ENCODE data around the gene SMG9.
A peak's percentile ranks its signal among the peaks of the same experiment; 100 is the strongest.

SMG9 gene

GRCh38 chr19:43715776-43716175 lies 39.0 kb downstream of the SMG9 start, which contains the start of gene IRGC:
Gene IRGC, plus strand, starts transcription at chr19:43716076. Its CDS starts 2,483 bp downstream, at chr19:43718559.
- H3K9me3 ChIP-seq (ENCODE audit: control insufficient read depth, insufficient read depth, low read length) = no peaks in the 10 kb centered on the region
- H3K4me1 ChIP-seq (ENCODE audit: insufficient read depth, low read length) = no peaks in the 10 kb centered on the region; the same call in 1 of the 2 replicates
- no peaks in the 10 kb centered on the region for H3K36me3 ChIP-seq (ENCODE audit: insufficient read depth, low read length)
- H3K9ac ChIP-seq (ENCODE audit: low read depth, low read length) = no peak within 1 kb of the TSS

GRCh38 chr19:43713208-43713607 lies 41.6 kb downstream of the SMG9 start:
- no peak overlapping the region for H3K9ac ChIP-seq (ENCODE audit: low read depth, low read length)
- no peaks in the 10 kb centered on the region for H3K4me1 ChIP-seq (ENCODE audit: insufficient read depth, low read length)
- H3K36me3 ChIP-seq (ENCODE audit: insufficient read depth, low read length) = no peaks in the 10 kb centered on the region
- peaks cover 5% of the 10 kb centered on the region; the same call in 1 of the 2 replicates for H3K9me3 ChIP-seq (ENCODE audit: control insufficient read depth, insufficient read depth, low read length)

DNA sequence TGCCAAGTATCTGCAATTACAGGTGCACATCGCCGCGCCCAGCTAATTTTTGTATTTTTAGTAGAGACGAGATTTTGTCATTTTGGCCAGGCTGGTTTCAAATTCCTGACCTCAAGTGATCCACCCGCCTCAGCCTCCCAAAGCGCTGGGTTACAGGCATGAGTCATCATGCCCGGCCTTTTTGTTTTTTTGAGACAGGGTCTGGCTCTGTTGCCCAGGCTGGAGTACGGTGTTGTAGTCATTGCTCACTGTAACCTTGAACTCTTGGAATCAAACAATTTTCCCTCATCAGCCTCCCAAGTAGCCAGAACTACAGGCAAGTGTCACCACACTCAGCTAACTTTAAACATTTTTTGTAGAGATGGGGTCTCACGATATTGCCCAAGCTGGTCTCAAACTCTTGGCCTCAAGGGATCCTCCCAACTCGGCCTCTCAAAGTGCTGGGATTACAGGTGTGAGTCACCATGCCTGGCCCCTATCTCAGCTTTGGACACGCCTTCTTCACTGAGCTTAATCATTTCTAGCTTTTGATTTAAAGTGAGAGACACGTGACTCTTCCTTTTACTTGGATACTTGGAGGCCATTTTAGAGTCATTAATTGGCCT lies 42.9 kb downstream of the SMG9 start:
- Histone ChIP-seq H3K36me3 (ENCODE audit: insufficient read depth, low read length) (no peaks in the 10 kb centered on the region), H3K9me3 (ENCODE audit: control insufficient read depth, insufficient read depth, low read length) (peaks cover 5% of the 10 kb centered on the region; the same call in 1 of the 2 replicates), H3K4me1 (ENCODE audit: insufficient read depth, low read length) (no peaks in the 10 kb centered on the region), H3K9ac (ENCODE audit: low read depth, low read length) (no peak overlapping the region)

- Histone ChIP-seq H3K9me3 (ENCODE audit: control insufficient read depth, insufficient read depth, low read length) (peaks cover 5% of the 10 kb centered on the region; the same call in 1 of the 2 replicates), H3K4me1 (ENCODE audit: insufficient read depth, low read length) (peaks cover 4% of the 10 kb centered on the region; the same call in 1 of the 2 replicates), H3K9ac (ENCODE audit: low read depth, low read length) (no peak overlapping the region), H3K36me3 (ENCODE audit: insufficient read depth, low read length) (no peaks in the 10 kb centered on the region)
Measured at GRCh38 chr19:43708716-43709115, 46.0 kb downstream of the SMG9 start.

DNA sequence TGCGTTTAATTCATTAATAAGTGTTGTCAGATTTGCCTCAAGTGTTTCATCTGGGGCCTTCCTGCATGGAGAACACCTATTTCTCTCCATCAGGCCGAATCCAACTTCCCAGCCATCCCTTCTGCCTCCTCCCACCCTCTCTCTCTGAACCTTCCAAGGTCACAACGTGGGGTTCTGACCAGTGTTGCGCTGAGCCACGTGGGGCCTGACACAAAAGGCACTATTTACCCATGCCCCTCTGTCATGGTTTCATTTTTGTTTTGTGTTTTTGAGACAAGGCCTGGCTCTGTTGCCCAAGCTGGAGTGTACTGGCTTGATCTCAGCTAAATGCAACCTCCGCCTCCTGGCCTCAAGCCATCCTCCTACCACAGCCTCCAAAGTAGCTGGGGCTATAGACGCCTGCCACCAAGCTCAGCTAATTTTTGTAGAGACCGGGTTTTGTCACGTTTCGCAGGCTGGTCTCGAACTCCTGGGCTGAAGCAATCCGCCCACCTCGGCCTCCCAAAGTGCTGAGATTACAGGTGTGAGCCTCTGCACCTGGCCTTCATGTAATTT lies 47.5 kb downstream of the SMG9 start:
- peaks cover 5% of the 10 kb centered on the region; the same call in 1 of the 2 replicates for H3K9me3 ChIP-seq (ENCODE audit: control insufficient read depth, insufficient read depth, low read length)
- no peak overlapping the region for H3K9ac ChIP-seq (ENCODE audit: low read depth, low read length)
- H3K4me1 ChIP-seq (ENCODE audit: insufficient read depth, low read length) = peaks cover 8% of the 10 kb centered on the region; the same call in 1 of the 2 replicates
- no peaks in the 10 kb centered on the region for H3K36me3 ChIP-seq (ENCODE audit: insufficient read depth, low read length)

- Histone ChIP-seq H3K9ac (ENCODE audit: low read depth, low read length) (no peak overlapping the region), H3K9me3 (ENCODE audit: control insufficient read depth, insufficient read depth, low read length) (peaks cover 5% of the 10 kb centered on the region; the same call in 1 of the 2 replicates), H3K36me3 (ENCODE audit: insufficient read depth, low read length) (no peaks in the 10 kb centered on the region), H3K4me1 (ENCODE audit: insufficient read depth, low read length) (peaks cover 8% of the 10 kb centered on the region; the same call in 1 of the 2 replicates)
Measured at GRCh38 chr19:43705729-43706128, 49.0 kb downstream of the SMG9 start.

DNA sequence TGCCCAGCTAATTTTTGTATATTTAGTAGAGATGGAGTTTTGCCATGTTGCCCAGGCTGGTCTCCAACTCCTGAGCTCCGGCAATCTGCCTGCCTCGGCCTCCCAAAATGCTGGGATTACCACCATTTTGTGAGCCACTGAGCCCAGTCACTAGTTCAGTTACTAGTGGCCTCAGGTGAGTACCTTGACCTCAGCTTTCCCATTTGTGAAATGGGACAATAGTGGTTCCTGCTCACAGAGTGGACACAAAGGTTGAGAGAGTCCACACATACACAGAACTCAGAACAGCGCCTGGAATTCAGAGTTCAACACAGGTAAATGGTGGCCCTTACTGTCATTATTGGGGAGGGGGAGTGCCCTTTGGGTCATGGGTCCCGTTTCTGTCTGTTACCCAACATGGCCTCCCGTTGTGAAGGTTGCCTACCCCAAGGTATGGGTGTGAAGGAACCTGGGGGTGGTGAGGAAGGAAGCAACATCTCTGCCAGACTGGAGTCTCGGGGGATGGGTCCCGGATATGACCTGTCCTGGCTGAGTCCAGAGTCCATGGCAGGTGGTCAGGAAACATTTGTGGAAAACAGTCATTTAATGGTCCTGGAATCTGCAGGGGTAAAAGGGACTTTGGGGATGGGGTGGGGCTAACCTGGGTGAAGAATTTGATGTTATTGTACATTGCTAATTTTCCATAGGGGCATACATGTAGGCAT lies 50.6 kb downstream of the SMG9 start:
- Histone ChIP-seq H3K9me3 (ENCODE audit: control insufficient read depth, insufficient read depth, low read length) (peaks cover 5% of the 10 kb centered on the region; the same call in 1 of the 2 replicates), H3K36me3 (ENCODE audit: insufficient read depth, low read length) (no peaks in the 10 kb centered on the region), H3K4me1 (ENCODE audit: insufficient read depth, low read length) (peaks cover 11% of the 10 kb centered on the region; the same call in 1 of the 2 replicates), H3K9ac (ENCODE audit: low read depth, low read length) (no peak overlapping the region)

DNA sequence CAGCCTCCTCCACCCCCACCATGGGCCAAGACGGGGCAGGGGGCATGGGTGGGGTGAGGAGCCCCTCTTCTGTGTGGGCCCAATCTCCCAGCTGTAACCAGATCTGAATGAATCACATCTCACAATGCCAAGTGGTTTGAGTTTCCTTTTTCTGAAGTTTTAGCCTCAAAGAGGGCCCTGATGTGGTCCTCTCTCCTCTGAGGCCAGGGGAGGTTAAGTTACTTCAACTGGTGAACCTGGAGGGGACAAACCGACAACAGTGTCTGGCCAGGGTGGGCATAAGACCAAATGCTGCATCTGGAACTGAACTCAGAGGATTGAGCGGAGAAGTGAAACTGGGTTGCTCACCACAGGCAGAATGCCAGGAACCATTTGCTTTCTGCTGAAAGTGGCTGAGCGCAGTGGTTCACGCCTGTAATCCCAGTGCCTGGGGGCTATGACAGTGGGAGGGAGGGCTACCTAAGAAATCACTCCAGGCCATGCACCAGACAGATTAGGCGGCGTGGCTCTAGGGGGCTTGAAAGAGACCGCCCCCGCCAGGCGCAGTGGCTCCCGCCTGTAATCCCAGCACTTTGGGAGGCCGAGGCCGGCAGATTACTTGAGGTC lies 54.3 kb downstream of the SMG9 start:
- Histone ChIP-seq H3K9me3 (ENCODE audit: control insufficient read depth, insufficient read depth, low read length) (no peaks in the 10 kb centered on the region), H3K36me3 (ENCODE audit: insufficient read depth, low read length) (no peaks in the 10 kb centered on the region), H3K9ac (ENCODE audit: low read depth, low read length) (no peak overlapping the region), H3K4me1 (ENCODE audit: insufficient read depth, low read length) (peaks cover 11% of the 10 kb centered on the region; the same call in 1 of the 2 replicates)

DNA sequence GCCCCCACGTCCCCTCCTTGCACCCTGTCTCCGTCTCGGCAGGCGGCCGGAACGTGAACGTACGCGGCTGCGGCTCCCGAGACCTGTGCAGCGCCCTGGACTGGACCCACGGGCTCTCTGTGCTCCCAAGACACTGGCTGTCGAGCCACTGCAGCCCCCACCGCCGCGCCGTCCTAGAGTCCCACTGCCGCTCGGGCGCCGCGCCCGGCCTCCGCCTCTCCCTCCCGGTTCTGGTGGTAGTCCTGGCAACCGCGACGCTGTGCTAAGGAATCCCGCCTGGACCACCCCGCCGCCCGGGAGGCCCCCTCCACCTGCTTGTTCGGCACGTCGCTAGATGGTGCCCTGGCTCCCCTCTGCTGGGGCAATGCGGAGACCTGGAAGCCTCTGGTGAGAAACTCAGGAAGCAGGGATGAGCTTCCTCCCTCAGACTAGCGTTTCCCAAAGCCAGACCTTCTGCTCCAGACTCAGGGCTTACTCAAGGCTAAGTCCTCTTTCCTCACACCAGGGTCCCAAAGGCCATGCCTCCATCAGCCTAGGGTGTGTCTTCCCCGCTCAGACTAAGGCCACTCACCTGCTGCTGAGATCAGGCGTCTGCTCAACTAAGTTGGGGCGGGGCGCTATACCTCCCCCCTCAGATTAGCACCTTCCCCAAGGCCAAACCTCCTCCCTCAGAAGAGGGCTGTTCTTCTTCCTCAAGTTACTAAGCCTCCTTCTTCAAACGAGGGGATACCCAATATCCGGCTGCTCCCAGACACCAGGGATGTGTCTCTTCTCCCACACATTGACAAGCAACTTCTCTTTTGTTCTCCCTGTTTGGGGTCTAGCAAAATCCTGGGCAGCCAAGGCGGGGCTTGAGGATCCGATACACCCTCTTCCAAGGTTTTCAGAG lies 55.0 kb downstream of the SMG9 start:
- Histone ChIP-seq H3K9me3 (ENCODE audit: control insufficient read depth, insufficient read depth, low read length) (no peaks in the 10 kb centered on the region), H3K36me3 (ENCODE audit: insufficient read depth, low read length) (no peaks in the 10 kb centered on the region), H3K9ac (ENCODE audit: low read depth, low read length) (peak overlapping the region; percentile 48; the same call in 1 of the 2 replicates), H3K4me1 (ENCODE audit: insufficient read depth, low read length) (peaks cover 11% of the 10 kb centered on the region; the same call in 1 of the 2 replicates)

GRCh38 chr19:43697295-43697694 lies 57.5 kb downstream of the SMG9 start:
- H3K4me1 ChIP-seq (ENCODE audit: insufficient read depth, low read length) = peaks cover 3% of the 10 kb centered on the region; the same call in 1 of the 2 replicates
- no peaks in the 10 kb centered on the region for H3K36me3 ChIP-seq (ENCODE audit: insufficient read depth, low read length)
- H3K9me3 ChIP-seq (ENCODE audit: control insufficient read depth, insufficient read depth, low read length) = no peaks in the 10 kb centered on the region
- no peak overlapping the region for H3K9ac ChIP-seq (ENCODE audit: low read depth, low read length)

DNA sequence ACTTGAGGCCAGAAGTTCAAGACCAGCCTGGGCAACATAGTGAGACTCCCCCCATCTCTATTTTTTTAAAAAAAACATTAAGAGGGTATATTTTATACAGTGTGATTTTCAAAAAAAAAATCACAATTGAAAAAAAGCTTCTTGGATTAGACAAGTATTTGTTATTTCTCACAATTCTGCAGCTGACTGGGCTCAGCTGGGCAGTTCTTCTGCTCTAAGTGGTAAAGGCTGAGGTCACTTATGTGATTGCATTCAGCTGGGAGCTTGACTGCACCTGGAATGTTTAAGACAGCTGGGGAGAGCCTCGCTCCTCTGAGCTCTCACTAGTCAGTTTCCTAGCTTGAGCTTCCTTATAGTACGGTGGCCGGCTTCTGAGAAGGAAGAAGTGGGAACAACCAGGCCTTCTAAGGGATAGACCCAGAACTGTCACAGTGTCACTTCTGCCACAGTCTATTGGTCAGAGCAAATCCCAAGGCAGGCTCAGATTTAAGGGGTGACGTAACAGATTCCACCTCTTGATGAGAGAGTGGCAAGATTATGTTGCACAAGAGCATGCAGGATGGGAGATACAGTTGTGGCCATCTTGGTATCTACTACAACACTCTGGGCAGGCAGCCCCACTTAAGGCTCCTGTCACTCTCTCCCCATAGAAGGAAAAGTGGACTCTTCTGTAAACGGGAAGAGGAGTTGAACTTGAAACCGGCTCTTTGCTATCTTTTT lies 58.6 kb downstream of the SMG9 start:
- H3K4me1 ChIP-seq (ENCODE audit: insufficient read depth, low read length) = peaks cover 3% of the 10 kb centered on the region; the same call in 1 of the 2 replicates
- no peak overlapping the region for H3K9ac ChIP-seq (ENCODE audit: low read depth, low read length)
- H3K9me3 ChIP-seq (ENCODE audit: control insufficient read depth, insufficient read depth, low read length) = peaks cover 5% of the 10 kb centered on the region; the same call in 1 of the 2 replicates
- no peaks in the 10 kb centered on the region for H3K36me3 ChIP-seq (ENCODE audit: insufficient read depth, low read length)

DNA sequence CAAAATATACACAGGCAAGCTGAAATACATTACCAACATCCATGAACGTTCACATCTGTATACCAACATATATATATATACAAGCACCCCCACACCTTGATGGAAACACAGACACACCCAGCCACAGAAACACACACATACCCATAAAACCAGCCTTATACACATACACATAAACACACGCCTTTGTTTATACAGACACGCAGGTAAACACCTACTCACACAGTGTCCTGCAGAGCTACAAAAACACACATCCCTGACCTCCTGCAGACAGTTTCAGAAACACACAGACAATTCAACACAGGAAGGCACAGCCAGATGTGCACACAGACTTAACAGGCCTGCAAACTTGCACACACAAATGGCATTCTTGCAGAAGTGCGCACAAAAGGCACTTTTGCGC lies 60.2 kb downstream of the SMG9 start:
- peaks cover 5% of the 10 kb centered on the region; the same call in 1 of the 2 replicates for H3K9me3 ChIP-seq (ENCODE audit: control insufficient read depth, insufficient read depth, low read length)
- no peak overlapping the region for H3K9ac ChIP-seq (ENCODE audit: low read depth, low read length)
- no peaks in the 10 kb centered on the region for H3K36me3 ChIP-seq (ENCODE audit: insufficient read depth, low read length)
- H3K4me1 ChIP-seq (ENCODE audit: insufficient read depth, low read length) = no peaks in the 10 kb centered on the region

- Histone ChIP-seq H3K9ac (ENCODE audit: low read depth, low read length) (no peak overlapping the region), H3K36me3 (ENCODE audit: insufficient read depth, low read length) (no peaks in the 10 kb centered on the region), H3K4me1 (ENCODE audit: insufficient read depth, low read length) (peaks cover 1% of the 10 kb centered on the region; the same call in 1 of the 2 replicates), H3K9me3 (ENCODE audit: control insufficient read depth, insufficient read depth, low read length) (peaks cover 5% of the 10 kb centered on the region; the same call in 1 of the 2 replicates)
Measured at GRCh38 chr19:43692877-43693276, 61.9 kb downstream of the SMG9 start.

Measured in ES-I3 (cell line).